Peyer's patch (tissue), 4 donors: Measurements from ENCODE around the gene ACTN4.

Experiments used
- POLR2A ChIP-seq, 2 donors: fragments of 450-650 bp; IDR thresholded peaks; one replicate each; pipeline ENCODE4 v1.5.1; 2017; ENCODE audit warnings: antibody characterized with exemption in 2 of 2, mild to moderate bottlenecking in 2 of 2, moderate library complexity in 2 of 2
- TF ChIP-seq, protein P1 (sequence below), 6 experiments: fragments of 450-650 bp in 4 of 6; fragments of 200-600 bp in 2 of 6; sonication (generic) in 1 of 6; IDR thresholded peaks; one replicate each; pipeline ENCODE4 v1.5.1; 2017 to 2019; ENCODE audit warnings: antibody characterized with exemption in 6 of 6, mild to moderate bottlenecking in 3 of 6, moderate library complexity in 1 of 6

- TF ChIP-seq, protein P1, sequence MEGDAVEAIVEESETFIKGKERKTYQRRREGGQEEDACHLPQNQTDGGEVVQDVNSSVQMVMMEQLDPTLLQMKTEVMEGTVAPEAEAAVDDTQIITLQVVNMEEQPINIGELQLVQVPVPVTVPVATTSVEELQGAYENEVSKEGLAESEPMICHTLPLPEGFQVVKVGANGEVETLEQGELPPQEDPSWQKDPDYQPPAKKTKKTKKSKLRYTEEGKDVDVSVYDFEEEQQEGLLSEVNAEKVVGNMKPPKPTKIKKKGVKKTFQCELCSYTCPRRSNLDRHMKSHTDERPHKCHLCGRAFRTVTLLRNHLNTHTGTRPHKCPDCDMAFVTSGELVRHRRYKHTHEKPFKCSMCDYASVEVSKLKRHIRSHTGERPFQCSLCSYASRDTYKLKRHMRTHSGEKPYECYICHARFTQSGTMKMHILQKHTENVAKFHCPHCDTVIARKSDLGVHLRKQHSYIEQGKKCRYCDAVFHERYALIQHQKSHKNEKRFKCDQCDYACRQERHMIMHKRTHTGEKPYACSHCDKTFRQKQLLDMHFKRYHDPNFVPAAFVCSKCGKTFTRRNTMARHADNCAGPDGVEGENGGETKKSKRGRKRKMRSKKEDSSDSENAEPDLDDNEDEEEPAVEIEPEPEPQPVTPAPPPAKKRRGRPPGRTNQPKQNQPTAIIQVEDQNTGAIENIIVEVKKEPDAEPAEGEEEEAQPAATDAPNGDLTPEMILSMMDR (IDR thresholded peaks at IDR 0.05), result no peak
- no peak for TF ChIP-seq POLR2A (IDR thresholded peaks at IDR 0.05)
Measured at GRCh38 chr19:38717855-38718254, 70.4 kb downstream of the ACTN4 start.
